CD4-positive, CD25-positive, alpha-beta regulatory T cell (primary cell): ENCODE results near the gene SLC46A1. TPM values are rescaled to one million over a fixed set of nuclear protein-coding genes. Genes with fewer than 3 reads are reported as not detected.

Source experiments
- ATAC-seq, 2 donors: fragments of 150-1000 bp; cut with Tn5 transposase; one replicate each; pipeline ENCODE4 v1.10.0; 2021; ENCODE audit warnings: low read depth in 2 of 2, moderate number of reproducible peaks in 2 of 2, moderate library complexity in 1 of 2
- DNase-seq, 3 donors: peaks; one replicate each; pipeline versions ENCODE4 v3.0.0 to v3.0.0-alpha.2; 2012 to 2022; ENCODE audit warnings: mixed read lengths in 1 of 3
- H3K27ac ChIP-seq: one replicate; pipeline ENCODE4 v1.7.0; 2013; ENCODE audit warnings: mild to moderate bottlenecking, low read length; ENCODE audit not compliant: insufficient read depth, poor library complexity, severe bottlenecking
- H3K27me3 ChIP-seq: one replicate; pipeline ENCODE4 v1.7.0; 2013; ENCODE audit warnings: low read length; ENCODE audit not compliant: control insufficient read depth, insufficient read depth
- H3K36me3 ChIP-seq: one replicate; pipeline ENCODE4 v1.7.0; 2013; ENCODE audit warnings: mild to moderate bottlenecking, low read length, moderate library complexity; ENCODE audit not compliant: control insufficient read depth, insufficient read depth
- H3K4me1 ChIP-seq: 2 replicates; pipeline ENCODE4 v1.7.0; 2013; ENCODE audit warnings: mild to moderate bottlenecking, low read length; ENCODE audit not compliant: insufficient read depth, control insufficient read depth, poor library complexity, severe bottlenecking
- H3K4me3 ChIP-seq: one replicate; pipeline ENCODE4 v1.7.0; 2013; ENCODE audit warnings: low read depth, mild to moderate bottlenecking, low read length, moderate library complexity
- H3K9me3 ChIP-seq, 2 experiments: 1 replicate in 1 of 2; 2 replicates in 1 of 2; pipeline ENCODE4 v1.7.0; 2013; ENCODE audit warnings: low read length in 2 of 2, mild to moderate bottlenecking in 1 of 2, moderate library complexity in 1 of 2; ENCODE audit not compliant: control insufficient read depth in 2 of 2
- H3K27ac Mint-ChIP-seq, 3 donors: one replicate each; pipeline ENCODE4 v1.8.0; 2020 to 2022; ENCODE audit warnings: mild to moderate bottlenecking in 3 of 3, mixed read lengths in 3 of 3, moderate library complexity in 2 of 3
- H3K27me3 Mint-ChIP-seq: one replicate; pipeline ENCODE4 v1.8.0; 2022; ENCODE audit warnings: mild to moderate bottlenecking, mixed read lengths
- H3K36me3 Mint-ChIP-seq: one replicate; pipeline ENCODE4 v1.8.0; 2020; ENCODE audit warnings: mixed read lengths
- H3K4me1 Mint-ChIP-seq, 4 donors: one replicate each; pipeline ENCODE4 v1.8.0; 2020 to 2022; ENCODE audit warnings: mixed read lengths in 4 of 4, mild to moderate bottlenecking in 1 of 4
- H3K4me3 Mint-ChIP-seq, 4 donors: one replicate each; pipeline ENCODE4 v1.8.0; 2020 to 2022; ENCODE audit warnings: mild to moderate bottlenecking in 4 of 4, mixed read lengths in 4 of 4, moderate library complexity in 3 of 4
- H3K9me3 Mint-ChIP-seq, 7 donors: one replicate each; pipeline ENCODE4 v1.8.0; 2020 to 2022; ENCODE audit warnings: mixed read lengths in 7 of 7, mild to moderate bottlenecking in 3 of 7, moderate library complexity in 2 of 7
- polyA plus RNA-seq, 4 donors: library from polyadenylated mRNA; unstranded; fragments of 300-500 nt; fragmentation: Illumina TruSeq; gene quantifications; one replicate each; pipeline ENCODE4 v1.2.3, GENCODE V29; 2021
- total RNA-seq: library from RNA; stranded (reverse); gene quantifications from one replicate; pipeline ENCODE4 v1.2.3, GENCODE V29; 2022

The SLC46A1 gene
- total and polyA plus RNA-seq, 5 donors from 2014 or later: 0.49 to 2.8 (median 1.4) TPM; not detected in 1

DNA sequence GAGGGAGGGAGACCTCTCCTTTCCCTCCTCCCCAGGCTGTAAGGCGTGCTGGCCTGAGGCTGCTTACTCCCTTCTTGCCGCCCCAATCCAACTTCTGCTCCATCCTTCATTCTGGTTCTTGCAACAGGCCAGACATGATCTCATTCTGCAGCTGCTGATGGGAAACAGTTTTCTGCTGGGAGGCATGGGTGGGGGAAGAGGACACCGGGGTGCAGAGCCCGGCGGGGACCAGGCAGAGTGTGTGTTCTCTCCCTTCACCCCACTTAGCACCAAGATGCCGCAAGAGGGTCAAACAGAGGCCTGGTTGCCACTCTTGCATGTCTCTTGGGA lies 33.1 kb downstream of the SLC46A1 start:
- no peak overlapping the region for H3K4me3 ChIP-seq
- peak overlapping the region; percentile 78 to 90 (median 83) for H3K4me3 Mint-ChIP-seq
- H3K27me3 ChIP-seq: no peaks in the 10 kb centered on the region
- H3K9me3 ChIP-seq: no peaks in the 10 kb centered on the region
- DNase-seq (no peak), ATAC-seq (no peak)
- H3K36me3 Mint-ChIP-seq: peaks cover 3% of the 10 kb centered on the region
- no peaks in the 10 kb centered on the region for H3K36me3 ChIP-seq
- H3K27me3 Mint-ChIP-seq: no peaks in the 10 kb centered on the region
- peak overlapping the region; percentile 90 for H3K27ac ChIP-seq
- peaks cover 0 to 33% (median 22%) of the 10 kb centered on the region in 4 donors for H3K4me1 Mint-ChIP-seq
- H3K9me3 Mint-ChIP-seq: no peaks in the 10 kb centered on the region
- peak overlapping the region in 2 of 3 donors; percentile 47 to 69 for H3K27ac Mint-ChIP-seq
- H3K4me1 ChIP-seq: peaks cover 23% of the 10 kb centered on the region

- Histone ChIP-seq H3K4me3 (peak overlapping the region; percentile 20), H3K27ac (peak overlapping the region; percentile 90), H3K36me3 (no peaks in the 10 kb centered on the region), H3K4me1 (peaks cover 23% of the 10 kb centered on the region), H3K9me3 (no peaks in the 10 kb centered on the region), H3K27me3 (no peaks in the 10 kb centered on the region)
- H3K9me3 Mint-ChIP-seq: no peaks in the 10 kb centered on the region
- peak overlapping the region; percentile 78 to 90 (median 83) for H3K4me3 Mint-ChIP-seq
- peaks cover 3% of the 10 kb centered on the region for H3K36me3 Mint-ChIP-seq
- H3K4me1 Mint-ChIP-seq: peaks cover 0 to 32% (median 22%) of the 10 kb centered on the region in 4 donors
- H3K27ac Mint-ChIP-seq: peak overlapping the region in 2 of 3 donors; percentile 47 to 69
- H3K27me3 Mint-ChIP-seq: no peaks in the 10 kb centered on the region
- ATAC-seq (no peak), DNase-seq (peak in 1 of 3 donors; percentile 44)
These were observed 33.6 kb downstream of the SLC46A1 start for GRCh38 chr17:28372203-28372944.

DNA sequence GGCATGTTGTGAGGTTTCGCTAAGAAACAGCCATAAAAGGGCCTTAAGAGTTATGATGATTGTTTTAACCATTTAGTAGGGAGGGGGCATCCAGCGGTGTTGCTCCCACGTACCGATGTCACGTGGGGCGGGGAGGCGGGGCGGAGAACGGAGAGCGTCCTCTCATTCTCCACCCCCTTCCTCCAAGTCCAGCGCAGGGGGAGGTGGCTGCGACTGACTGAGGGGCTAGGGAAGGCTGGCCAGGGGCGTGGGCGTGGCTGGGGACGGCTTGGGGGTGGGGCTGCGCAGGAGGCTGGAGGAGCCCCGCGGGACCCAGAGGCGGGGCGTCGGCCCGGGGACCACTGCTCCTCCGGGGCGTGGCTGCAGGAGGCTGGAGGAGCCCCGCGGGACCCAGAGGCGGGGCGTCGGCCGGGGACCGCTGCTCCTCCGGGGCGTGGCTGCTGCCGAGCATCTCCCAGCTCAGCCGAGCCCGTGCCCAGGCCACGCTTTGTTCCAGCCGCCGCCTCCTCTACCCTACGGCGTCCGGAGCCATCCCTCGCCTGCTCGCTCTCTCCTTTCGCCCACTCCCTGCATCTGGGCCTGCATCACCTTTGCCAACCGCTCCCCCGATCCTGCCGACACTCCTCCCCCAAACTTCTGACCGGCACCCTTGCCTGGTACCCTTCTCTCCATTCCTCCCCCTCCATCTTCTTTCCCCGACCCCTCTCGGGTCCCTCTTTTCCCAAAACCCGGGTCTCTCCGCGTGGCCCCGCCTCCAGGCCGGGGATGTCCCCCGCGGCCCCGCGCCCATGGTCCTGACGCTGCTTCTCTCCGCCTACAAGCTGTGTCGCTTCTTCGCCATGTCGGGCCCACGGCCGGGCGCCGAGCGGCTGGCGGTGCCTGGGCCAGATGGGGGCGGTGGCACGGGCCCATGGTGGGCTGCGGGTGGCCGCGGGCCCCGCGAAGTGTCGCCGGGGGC lies 34.5 kb downstream of the SLC46A1 start, which contains the start of gene SARM1:
TSS of gene SARM1 (plus strand) at position 450 of the 958 bp plus-strand sequence. CDS start at position 789, 339 bp downstream.
- H3K27ac ChIP-seq: peak within 1 kb of the TSS; percentile 90
- Mint-ChIP-seq H3K36me3 (peaks cover 3% of the 10 kb centered on the region), H3K27me3 (no peaks in the 10 kb centered on the region), H3K27ac (peak within 1 kb of the TSS; percentile 14 to 96 (median 89)), H3K4me1 (peaks cover 0 to 32% (median 22%) of the 10 kb centered on the region in 4 donors), H3K4me3 (peak within 1 kb of the TSS; percentile 88 to 99 (median 94)), H3K9me3 (no peaks in the 10 kb centered on the region)
- no peaks in the 10 kb centered on the region for H3K36me3 ChIP-seq
- H3K4me3 ChIP-seq: peak within 1 kb of the TSS; percentile 67
- H3K4me1 ChIP-seq: peaks cover 23% of the 10 kb centered on the region
- ATAC-seq (peak; percentile 86 to 87), DNase-seq (peak; percentile 72 to 90 (median 84))
- H3K9me3 ChIP-seq: no peaks in the 10 kb centered on the region
- H3K27me3 ChIP-seq: no peaks in the 10 kb centered on the region

GRCh38 chr17:28370744-28371103 lies 35.3 kb downstream of the SLC46A1 start:
- ATAC-seq (no peak), DNase-seq (no peak)
- Histone ChIP-seq H3K9me3 (no peaks in the 10 kb centered on the region), H3K4me1 (peaks cover 23% of the 10 kb centered on the region), H3K4me3 (peak overlapping the region; percentile 67), H3K36me3 (no peaks in the 10 kb centered on the region), H3K27ac (peak overlapping the region; percentile 90), H3K27me3 (no peaks in the 10 kb centered on the region)
- no peaks in the 10 kb centered on the region for H3K27me3 Mint-ChIP-seq
- H3K9me3 Mint-ChIP-seq: no peaks in the 10 kb centered on the region
- peaks cover 3% of the 10 kb centered on the region for H3K36me3 Mint-ChIP-seq
- peak overlapping the region; percentile 88 to 99 (median 94) for H3K4me3 Mint-ChIP-seq
- H3K27ac Mint-ChIP-seq: peak overlapping the region in 2 of 3 donors; percentile 89 to 96
- H3K4me1 Mint-ChIP-seq: peaks cover 0 to 32% (median 22%) of the 10 kb centered on the region in 4 donors

- Histone ChIP-seq H3K4me1 (peaks cover 23% of the 10 kb centered on the region), H3K9me3 (no peaks in the 10 kb centered on the region), H3K4me3 (peak within 1 kb of the TSS; percentile 67), H3K27me3 (no peaks in the 10 kb centered on the region), H3K27ac (peak within 1 kb of the TSS; percentile 90), H3K36me3 (no peaks in the 10 kb centered on the region)
- Mint-ChIP-seq H3K27me3 (no peaks in the 10 kb centered on the region), H3K27ac (peak within 1 kb of the TSS; percentile 48 to 96 (median 89)), H3K36me3 (peaks cover 3% of the 10 kb centered on the region), H3K4me3 (peak within 1 kb of the TSS; percentile 88 to 99 (median 94)), H3K9me3 (no peaks in the 10 kb centered on the region), H3K4me1 (peaks cover 0 to 32% (median 22%) of the 10 kb centered on the region in 4 donors)
- ATAC-seq (no peak), DNase-seq (no peak)
These were observed 35.8 kb downstream of the SLC46A1 start, which contains the start of gene VTN for GRCh38 chr17:28370035-28370743. TSS of gene VTN (minus strand) at chr17:28370307. CDS start at chr17:28370203, 104 bp downstream.

DNA sequence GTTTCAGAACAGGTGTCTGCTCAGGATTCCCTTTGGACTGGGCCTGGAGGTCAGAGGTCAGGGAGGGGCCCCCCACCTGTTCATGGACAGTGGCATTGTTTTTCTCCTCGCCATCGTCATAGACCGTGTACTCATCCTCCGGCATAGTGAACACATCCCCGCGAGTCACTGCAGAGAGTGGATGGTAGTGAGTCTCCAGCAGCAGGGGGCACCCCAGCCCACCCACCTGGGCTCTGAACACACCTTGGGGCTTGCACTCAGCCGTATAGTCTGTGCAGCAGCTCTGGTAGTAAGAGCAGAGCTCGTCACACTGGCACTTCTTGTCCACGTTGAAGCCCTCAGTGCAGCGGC lies 36.4 kb downstream of the SLC46A1 start:
- Mint-ChIP-seq H3K36me3 (no peaks in the 10 kb centered on the region), H3K4me1 (peaks cover 0 to 32% (median 19%) of the 10 kb centered on the region in 4 donors), H3K27me3 (no peaks in the 10 kb centered on the region), H3K27ac (peak overlapping the region in 2 of 3 donors; percentile 48 to 96), H3K4me3 (peak overlapping the region; percentile 29 to 99 (median 92)), H3K9me3 (no peaks in the 10 kb centered on the region)
- DNase-seq (no peak), ATAC-seq (no peak)
- Histone ChIP-seq H3K4me3 (no peak overlapping the region), H3K9me3 (no peaks in the 10 kb centered on the region), H3K4me1 (peaks cover 23% of the 10 kb centered on the region), H3K36me3 (peaks cover 4% of the 10 kb centered on the region), H3K27me3 (no peaks in the 10 kb centered on the region), H3K27ac (no peak overlapping the region)
